ENCODE measurements around the gene SERPINB12.

SERPINB12 gene

DNA sequence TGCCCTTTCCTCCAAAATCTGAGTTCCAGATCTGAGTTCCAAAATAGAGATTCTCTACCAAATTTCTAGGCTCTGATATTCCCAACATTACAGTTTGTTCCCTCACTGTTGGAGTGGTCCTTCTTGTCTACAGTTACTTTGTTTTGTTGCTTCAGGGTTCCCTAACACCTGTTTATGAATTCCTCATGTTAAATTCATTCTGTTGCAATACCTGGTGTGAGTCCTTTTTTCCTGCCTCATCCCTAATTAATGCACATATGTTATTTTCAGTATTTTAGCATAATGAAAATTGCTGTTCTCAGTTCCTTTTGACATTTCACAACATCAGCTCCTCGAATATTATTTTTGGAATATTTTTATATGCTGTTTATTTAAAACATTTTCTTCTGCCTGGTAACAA lies 61.2 kb downstream of the SERPINB12 start:
- H3K27ac Mint-ChIP-seq, result no peak overlapping the region
- no peaks in the 10 kb centered on the region for H3K36me3 Mint-ChIP-seq (ENCODE audit: low read depth)
- DNase-seq, result no peak
- no peaks in the 10 kb centered on the region for H3K9me3 Mint-ChIP-seq
- H3K4me1 Mint-ChIP-seq (ENCODE audit: low read depth), result no peaks in the 10 kb centered on the region
- H3K27me3 Mint-ChIP-seq, result no peaks in the 10 kb centered on the region
- no peak overlapping the region for H3K4me3 Mint-ChIP-seq

DNA sequence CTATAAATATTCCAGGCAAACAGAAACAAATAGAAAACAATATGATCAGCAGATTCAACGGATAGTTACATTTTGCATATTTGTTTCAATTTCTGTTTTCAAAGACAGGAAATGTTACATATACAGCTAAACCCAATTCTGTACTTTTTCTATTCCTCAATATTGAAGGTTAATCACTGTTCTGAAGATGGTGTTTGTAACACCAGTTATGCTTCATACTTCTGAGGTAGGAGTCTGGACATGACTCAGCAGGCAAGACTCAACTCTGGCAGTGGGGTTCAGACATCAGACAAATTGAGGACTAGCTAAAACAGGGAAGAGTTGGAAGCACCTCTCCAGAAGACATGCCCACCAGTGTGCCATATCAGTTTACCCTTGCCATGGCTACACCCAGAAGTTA lies 61.6 kb downstream of the SERPINB12 start:
- no peaks in the 10 kb centered on the region for H3K9me3 Mint-ChIP-seq
- no peaks in the 10 kb centered on the region for H3K27me3 Mint-ChIP-seq
- DNase-seq, result no peak
- H3K27ac Mint-ChIP-seq, result no peak overlapping the region
- no peaks in the 10 kb centered on the region for H3K36me3 Mint-ChIP-seq (ENCODE audit: low read depth)
- H3K4me3 Mint-ChIP-seq, result no peak overlapping the region
- H3K4me1 Mint-ChIP-seq (ENCODE audit: low read depth), result no peaks in the 10 kb centered on the region

DNA sequence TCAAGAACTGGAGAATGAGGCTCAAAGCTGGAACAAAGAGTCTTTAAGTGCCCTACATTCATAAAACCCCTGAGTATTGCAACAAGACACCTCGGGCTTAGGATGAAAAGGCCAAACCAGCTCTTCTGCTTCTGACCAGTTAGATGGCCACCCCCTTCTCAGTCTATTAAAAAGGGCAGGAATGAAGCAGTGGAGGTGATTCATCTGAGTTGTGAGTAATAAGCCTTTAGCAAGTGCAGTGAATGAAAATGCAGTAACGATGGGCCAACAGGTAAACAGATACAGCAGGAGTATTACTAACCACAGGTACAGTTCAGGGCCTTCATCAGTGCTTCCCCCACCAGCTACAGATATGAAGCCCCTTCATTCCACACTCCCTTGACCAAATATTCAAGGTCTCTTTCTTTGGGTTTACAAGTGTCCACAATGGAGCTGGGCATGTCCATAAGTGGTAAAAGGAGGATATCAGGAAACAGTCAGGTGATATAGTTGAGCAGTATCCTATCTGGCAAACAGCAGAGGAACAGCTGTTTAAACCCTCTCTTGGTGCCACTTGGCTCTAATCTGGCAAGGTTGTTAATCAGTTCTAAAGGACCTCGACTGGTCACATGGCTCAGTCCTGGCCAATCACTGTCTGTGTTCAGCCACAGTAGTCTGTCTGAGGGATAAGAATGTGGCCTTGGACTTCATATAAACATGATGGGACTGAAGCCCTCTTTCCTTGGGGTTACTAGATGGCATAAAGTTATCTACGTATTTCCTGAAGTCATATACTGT lies 62.8 kb downstream of the SERPINB12 start:
- H3K27me3 Mint-ChIP-seq, result no peaks in the 10 kb centered on the region
- H3K4me3 Mint-ChIP-seq, result no peak overlapping the region
- no peaks in the 10 kb centered on the region for H3K36me3 Mint-ChIP-seq (ENCODE audit: low read depth)
- H3K27ac Mint-ChIP-seq, result no peak overlapping the region
- DNase-seq, result no peak
- H3K4me1 Mint-ChIP-seq (ENCODE audit: low read depth), result no peaks in the 10 kb centered on the region
- no peaks in the 10 kb centered on the region for H3K9me3 Mint-ChIP-seq

DNA sequence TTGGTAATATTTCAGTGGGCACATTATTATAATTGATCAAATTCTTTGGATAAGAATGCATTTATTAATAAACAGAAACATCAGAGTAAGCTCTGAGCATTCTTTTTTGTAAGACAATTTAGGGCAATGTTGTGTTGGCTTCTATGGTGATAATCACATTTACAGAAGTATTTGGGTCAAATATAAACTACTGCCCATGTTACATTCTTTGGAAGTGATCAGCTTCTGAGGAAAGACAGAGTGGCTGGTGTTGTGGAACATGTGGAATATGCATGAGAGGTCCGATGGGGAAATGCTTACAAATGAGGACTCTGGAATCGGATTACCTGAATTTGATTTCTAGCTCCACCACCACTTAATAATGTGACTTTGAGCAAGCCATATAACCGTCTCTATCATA lies 64.4 kb downstream of the SERPINB12 start:
- H3K4me1 Mint-ChIP-seq (ENCODE audit: low read depth), result no peaks in the 10 kb centered on the region
- no peaks in the 10 kb centered on the region for H3K36me3 Mint-ChIP-seq (ENCODE audit: low read depth)
- peaks cover 5% of the 10 kb centered on the region for H3K27me3 Mint-ChIP-seq
- H3K4me3 Mint-ChIP-seq, result no peak overlapping the region
- no peak for DNase-seq
- H3K27ac Mint-ChIP-seq, result no peak overlapping the region
- no peaks in the 10 kb centered on the region for H3K9me3 Mint-ChIP-seq

DNA sequence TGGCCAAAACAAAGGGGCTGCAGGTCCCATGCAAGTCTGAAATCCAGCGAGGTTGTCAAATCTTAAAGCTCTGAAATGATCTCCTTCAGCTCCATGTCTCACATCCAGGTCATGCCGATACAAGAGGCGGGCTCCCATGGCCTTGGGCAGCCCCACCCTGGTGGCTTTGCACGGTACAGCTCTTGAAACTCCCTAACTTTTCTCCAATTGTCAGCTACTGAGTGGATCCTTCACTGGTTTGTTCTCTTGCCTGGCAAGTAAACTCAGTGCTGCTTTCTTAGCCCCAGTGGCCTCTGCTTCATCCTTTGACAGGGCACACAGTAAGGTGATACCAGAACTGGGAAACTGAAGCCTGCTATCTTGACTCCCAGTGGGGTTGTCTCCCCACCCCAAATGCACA lies 71.3 kb downstream of the SERPINB12 start:
- Mint-ChIP-seq H3K36me3 (ENCODE audit: low read depth) (no peaks in the 10 kb centered on the region), H3K27ac (no peak overlapping the region), H3K4me1 (ENCODE audit: low read depth) (no peaks in the 10 kb centered on the region), H3K4me3 (no peak overlapping the region), H3K9me3 (no peaks in the 10 kb centered on the region), H3K27me3 (peaks cover 7% of the 10 kb centered on the region)
- DNase-seq, result no peak

DNA sequence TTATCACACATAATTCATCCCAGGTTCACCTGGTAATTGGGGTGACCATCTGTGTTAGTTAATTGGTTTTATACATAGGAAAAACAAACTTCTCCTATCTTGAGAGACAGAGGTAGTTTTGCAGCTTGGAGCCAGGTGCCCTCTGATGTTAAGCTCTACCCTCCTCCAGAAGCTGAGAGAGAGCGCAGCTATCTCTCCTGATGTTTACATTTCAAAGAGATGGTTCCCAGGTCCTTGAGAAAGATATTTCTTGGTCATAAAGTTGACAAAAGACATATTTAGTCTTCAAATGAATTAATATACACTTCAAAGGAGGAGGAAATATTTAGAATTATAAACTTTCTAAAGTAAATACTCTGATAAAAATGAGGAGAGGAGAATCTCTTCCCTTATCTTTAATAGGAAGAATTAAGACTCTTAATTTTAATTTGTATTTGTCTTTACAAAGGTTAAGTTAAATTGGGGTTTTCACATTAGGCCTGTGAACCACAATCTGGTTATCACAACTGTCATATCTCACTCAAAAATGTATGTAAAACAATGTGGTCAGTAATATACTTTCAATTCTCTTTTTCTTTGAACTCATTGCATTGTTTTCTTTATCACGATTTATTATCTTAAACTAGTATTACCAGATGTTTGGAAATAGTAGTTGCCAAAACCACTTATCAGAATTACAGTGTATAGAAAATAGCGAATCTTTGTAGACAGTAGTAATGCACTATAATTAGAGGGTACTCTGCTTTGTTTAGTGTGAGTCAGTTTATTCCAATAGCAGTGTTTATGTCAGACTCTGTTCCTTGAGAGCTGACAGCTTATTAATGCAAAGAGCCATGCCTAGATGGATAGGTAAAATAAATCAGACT lies 75.1 kb downstream of the SERPINB12 start:
- Mint-ChIP-seq H3K36me3 (ENCODE audit: low read depth) (no peaks in the 10 kb centered on the region), H3K4me3 (no peak overlapping the region), H3K4me1 (ENCODE audit: low read depth) (no peaks in the 10 kb centered on the region), H3K9me3 (no peaks in the 10 kb centered on the region), H3K27me3 (peaks cover 2% of the 10 kb centered on the region), H3K27ac (no peak overlapping the region)
- DNase-seq, result no peak

DNA sequence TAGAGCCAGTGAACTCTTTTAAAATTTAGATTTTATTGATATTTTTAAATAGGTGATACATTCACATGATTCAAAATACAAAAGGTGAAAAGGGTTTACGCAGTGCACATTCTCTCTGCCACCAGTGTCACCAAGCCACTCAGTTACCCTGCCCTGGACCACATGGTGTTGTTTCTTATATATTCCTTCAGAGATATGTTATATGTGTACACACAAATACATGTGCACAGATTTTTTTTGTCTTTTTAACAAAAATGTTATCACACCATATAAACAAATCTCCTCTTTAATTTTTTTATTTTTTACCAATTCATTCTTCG lies 75.7 kb downstream of the SERPINB12 start:
- no peak for DNase-seq
- no peaks in the 10 kb centered on the region for H3K27me3 Mint-ChIP-seq
- no peak overlapping the region for H3K4me3 Mint-ChIP-seq
- no peaks in the 10 kb centered on the region for H3K36me3 Mint-ChIP-seq (ENCODE audit: low read depth)
- H3K4me1 Mint-ChIP-seq (ENCODE audit: low read depth), result no peaks in the 10 kb centered on the region
- peaks cover 4% of the 10 kb centered on the region for H3K9me3 Mint-ChIP-seq
- H3K27ac Mint-ChIP-seq, result no peak overlapping the region
